Occipital lobe (tissue), 2 donors: Measurements from ENCODE around the gene DNAL1. TPM values are rescaled to one million over a fixed set of nuclear protein-coding genes. Genes with fewer than 3 reads are reported as not detected.
A peak's percentile ranks its signal among the peaks of the same experiment; 100 is the strongest.
"Not testable (repeated sequence)": the region's sequence is repeated elsewhere in the genome, so short reads cannot be mapped to it uniquely, and the experiment has no call there.

ENCODE experiments used
- DNase-seq: peaks from one replicate; lab custom pipeline; 2025; lab: John Stamatoyannopoulos, UW
- total RNA-seq: library from RNA; depleted of rRNA; stranded (reverse); fragments of >200 nt; gene quantifications from one replicate; pipeline ENCODE4 v1.2.3, GENCODE V29; 2014

Gene DNAL1, protein sequence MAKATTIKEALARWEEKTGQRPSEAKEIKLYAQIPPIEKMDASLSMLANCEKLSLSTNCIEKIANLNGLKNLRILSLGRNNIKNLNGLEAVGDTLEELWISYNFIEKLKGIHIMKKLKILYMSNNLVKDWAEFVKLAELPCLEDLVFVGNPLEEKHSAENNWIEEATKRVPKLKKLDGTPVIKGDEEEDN
- 30.6 TPM for total RNA-seq

DNA sequence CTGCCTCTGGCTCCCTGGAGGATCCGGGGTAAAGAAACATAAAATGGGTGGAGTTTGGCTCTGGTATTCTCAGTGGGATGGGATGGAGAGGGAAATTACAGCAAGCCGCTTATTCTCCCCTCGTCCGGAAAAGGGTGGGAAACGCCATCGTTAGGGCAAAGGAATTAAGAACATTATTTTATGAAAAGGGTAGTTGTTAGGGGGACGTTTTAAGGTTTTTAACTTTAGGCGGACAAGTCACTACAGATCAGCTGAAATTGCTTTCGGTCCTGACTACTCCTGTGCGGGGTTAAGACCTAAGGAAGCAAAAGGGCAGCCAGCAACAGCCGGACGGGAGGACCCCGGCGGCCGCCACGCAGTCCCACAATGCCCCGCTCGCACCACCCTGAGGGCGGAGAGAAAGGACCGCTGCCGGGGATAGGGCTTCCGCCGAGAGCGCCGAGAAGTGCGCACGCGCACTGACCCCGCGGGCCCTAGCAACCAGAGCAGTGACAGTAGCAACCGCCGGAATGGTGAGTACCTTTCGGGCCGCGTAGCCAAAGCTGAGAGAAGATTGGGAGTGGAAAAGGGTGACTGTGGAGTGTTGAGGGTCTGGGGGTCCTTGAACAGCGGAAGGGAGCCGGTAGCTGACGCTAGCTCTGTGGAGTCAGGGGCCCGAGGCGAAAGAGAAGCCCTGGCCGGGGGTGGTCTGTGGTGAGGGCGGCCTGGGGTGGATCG, at the start of gene DNAL1:
DNAL1 (plus strand) TSS at position 456 of the 717 bp plus-strand sequence; CDS start at position 510, 54 bp downstream.
- DNase-seq = peak; percentile 92

DNA sequence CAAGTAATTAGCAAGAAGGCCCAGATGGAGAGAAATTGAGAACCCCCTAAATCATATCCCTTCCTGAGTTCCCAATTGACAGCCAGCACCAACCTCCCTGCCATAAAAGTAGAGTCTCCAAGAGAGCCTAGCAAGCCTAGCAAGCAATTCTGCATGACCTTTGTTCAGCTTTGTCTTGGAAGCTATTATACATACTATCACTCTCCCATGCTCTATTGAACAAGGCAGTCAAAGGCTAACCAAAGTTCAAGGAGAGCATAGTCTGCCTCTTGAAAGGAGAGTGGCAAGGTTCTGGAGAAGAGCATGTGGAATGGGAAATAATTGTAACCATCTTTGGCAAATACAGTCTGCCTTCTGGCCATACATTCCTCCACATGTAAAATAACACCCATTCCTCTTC, 45.3 kb upstream of the DNAL1 start:
- no peak for DNase-seq

DNA sequence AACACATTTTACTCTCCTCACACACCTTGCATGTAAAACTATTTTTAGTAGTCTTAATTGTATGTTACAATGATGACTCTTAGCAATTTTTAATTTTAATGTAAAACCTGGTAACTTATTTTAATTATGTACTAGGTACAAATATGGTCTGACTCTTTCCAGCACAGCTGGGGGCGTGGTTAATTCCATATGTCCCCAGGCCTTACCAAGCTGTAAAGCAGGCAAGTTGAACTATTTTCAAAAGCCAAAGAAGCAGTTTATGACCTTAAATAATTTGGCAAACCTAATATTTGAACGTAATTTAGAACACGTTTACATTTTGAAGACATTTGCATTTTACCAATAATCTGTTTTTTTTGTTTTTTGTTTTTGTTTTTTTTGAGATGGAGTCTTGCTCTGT, 41.8 kb upstream of the DNAL1 start:
- no peak for DNase-seq

DNA sequence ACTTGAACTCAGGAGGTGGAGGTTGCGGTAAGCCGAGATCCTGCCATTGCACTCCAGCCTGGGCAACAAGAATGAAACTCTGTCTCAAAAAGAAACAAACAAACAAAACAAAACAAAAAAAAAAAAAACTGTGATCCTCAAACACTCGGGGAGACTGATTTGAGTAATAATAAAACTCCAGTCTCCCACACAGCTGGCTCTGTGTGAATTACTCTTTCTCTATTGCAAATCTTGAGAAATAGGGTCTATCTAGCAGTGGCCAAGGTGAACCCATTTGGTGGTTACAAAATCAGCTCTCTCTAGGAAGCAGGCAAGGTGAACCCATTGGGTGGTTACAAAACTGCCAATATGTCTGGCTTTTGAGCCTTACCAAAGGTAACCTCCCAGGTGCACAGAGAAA, 38.5 kb upstream of the DNAL1 start:
- DNase-seq = no peak

DNA sequence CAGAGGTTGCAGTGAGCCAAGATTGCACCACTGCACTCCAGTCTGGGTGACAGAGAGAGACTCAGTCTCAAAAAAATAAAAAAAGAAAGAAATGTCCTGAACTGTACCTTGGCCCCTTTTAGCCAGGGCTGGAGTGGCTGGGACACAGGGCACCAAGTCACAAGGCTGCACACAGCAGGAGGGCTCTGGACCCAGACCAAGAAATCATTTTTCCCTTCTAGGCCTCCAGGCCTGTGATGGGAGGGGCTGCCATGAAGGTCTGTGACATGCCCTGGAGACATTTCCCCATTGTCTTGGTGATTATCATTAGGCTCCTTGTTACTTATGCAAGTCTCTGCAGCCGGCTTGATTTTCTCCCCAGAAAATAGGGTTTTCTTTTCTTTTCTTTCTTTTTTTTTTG, 37.5 kb upstream of the DNAL1 start:
- no peak for DNase-seq

DNA sequence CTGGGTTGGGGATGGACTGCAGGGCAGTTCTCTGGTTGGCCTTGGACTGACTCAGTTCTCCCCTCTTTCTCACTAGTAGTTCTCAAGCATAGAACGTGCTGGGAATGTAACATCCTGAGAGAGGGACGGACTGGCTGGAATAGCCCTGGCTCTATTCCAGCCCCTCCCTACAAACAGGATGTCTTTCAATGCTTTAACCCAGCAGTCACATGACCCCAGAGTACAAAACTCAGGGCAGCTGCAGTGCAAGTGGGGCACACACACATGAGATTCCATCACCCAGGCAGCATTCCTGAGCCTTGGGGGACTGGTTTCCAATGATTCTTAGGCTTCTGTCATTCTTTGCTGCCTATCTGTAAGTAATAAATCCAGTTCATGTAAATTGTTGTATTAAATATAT, 34.1 kb upstream of the DNAL1 start:
- no peak for DNase-seq

DNA sequence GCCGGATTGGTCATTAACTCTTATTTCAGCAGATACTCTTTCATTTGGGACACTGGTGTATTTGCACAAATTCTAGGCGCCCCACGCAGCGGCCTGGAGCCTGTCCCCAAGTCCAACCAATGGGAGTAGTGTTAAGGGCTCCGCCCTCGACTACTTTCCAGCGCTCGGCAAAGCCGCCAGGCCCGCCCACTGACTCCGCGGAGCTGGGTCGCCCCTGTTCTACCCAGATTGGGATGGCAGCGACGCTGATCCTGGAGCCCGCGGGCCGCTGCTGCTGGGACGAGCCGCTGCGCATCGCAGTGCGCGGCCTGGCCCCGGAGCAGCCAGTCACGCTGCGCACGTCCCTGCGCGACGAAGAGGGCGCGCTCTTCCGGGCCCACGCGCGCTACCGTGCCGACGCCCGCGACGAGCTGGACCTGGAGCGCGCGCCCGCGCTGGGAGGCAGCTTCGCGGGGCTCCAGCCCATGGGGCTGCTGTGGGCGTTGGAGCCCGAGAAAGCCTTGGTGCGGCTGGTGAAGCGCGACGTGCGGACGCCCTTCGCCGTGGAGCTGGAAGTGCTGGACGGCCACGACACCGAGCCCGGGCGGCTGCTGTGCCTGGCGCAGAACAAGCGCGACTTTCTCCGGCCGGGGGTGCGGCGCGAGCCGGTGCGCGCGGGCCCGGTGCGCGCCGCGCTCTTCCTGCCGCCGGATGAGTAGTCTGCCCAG, 32.3 kb upstream of the DNAL1 start, which contains the start of gene ACOT6:
ACOT6 (plus strand) TSS at position 179 of the 707 bp plus-strand sequence; CDS start at position 234, 55 bp downstream.
- DNase-seq = peak; percentile 60

DNA sequence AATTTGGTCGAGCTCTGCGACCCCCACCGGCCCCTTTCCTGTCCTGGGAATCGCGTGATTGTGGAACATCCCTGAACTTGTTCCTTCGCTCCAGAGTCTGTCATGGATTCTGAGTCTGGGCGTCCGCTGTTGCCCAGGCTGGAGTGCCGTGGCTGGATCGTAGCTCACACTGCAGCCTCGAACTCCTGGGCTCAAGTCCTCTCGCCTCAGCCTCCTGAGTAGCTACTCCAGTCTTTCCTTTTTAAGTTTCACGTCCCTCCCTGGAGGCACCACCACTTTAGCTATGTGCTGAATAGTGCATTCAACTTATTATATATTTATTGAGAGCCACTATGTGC, 31.8 kb upstream of the DNAL1 start:
- DNase-seq = no peak

DNA sequence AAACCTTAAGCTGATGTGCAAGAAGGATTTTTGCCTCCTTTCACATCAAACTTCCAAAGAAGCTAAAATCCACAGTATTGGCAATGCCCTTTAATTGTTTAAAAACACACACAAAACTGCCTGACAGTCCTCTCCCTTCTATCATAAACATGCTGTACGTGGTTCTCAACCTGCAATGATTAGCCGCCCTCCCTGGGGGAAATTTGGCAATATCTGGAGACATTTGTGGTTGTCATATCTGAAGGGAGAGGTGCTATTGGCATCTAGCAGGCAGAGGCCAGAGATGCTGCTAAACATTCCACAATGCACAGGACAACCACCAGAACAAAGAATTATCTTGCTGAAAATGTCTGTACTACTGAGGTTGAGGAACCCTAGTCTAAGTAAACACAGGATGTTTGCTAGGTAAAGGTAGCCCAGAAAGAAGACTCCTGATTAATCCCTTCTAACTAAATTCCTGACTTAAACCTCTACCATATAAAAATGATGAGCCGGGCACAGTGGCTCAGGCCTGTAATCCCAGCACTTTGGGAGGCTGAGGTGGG, 31.3 kb upstream of the DNAL1 start:
- DNase-seq = no peak

DNA sequence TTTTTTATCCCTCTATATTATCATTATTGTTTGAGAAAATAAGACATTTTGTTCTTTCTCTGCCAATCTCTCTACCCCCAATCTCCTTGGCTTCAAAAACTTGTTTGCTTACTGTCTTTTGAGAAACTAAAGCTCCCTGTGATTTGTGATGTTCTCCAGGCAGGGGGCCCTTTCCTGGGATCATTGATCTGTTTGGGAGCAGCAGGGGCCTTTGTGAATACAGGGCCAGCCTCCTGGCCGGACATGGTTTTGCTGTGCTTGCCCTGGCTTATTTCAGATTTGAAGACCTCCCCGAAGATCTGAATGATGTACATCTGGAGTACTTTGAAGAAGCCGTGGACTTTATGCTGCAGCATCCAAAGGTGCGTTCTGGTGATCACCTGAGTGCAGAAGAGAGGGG, 28.0 kb upstream of the DNAL1 start:
- DNase-seq = no peak

DNA sequence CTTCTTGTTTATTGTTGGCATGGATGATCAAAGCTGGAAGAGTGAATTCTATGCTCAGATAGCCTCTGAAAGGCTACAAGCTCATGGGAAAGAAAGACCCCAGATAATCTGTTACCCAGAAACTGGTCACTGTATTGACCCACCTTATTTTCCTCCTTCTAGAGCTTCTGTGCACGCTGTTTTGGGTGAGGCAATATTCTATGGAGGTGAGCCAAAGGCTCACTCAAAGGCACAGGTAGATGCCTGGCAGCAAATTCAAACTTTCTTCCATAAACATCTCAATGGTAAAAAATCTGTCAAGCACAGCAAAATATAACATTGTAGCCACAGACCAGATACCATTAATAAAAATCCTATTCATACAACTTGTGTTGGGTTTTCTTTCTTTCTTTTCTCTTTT, 25.3 kb upstream of the DNAL1 start:
- no peak for DNase-seq

DNA sequence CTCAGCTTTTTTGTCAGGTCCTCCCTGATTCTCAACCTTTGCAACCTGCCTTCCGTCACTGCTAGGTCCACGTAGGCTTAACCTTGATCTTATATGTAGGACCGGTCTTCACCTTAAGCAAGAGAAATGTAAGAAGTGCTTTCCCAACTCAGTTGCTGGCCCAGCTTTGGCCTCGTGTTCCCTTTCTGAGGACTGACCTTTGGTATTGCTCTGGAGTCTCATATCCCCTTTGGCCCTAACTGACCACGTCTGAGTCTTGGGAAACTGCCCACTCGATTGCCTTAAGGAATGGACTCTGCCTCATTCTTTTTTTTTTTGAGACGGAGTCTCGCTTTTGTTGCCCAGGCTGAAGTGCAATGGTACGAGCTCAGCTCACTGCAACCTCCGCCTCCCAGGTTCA, 24.5 kb upstream of the DNAL1 start:
- DNase-seq = no peak

DNA sequence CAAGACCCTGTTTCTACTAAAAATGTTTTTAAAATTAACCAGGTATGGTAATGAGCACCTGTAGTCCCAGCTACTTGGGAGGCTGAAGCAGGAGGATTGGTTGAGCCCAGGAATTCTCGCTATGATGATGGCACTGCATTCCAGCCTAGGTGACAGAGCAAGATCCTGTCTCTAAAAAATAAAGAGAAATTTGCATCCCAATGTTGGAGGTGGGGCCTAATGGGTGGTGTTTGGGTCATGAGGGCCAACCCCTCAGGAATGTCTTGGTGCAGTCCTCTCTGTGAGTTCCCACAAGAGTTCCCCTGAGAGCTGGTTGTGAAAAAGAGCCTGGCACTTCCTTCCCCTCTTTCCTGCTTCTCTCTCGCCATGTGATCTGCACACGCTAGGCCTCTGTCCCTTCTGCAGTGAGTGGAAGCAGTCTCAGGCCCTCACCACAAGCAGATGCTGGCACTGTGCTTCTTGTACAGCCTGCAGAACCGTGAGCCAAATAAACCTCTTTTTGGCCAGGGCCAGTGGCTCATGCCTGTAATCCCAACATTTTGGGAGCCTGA, 21.2 kb upstream of the DNAL1 start:
- no peak for DNase-seq

DNA sequence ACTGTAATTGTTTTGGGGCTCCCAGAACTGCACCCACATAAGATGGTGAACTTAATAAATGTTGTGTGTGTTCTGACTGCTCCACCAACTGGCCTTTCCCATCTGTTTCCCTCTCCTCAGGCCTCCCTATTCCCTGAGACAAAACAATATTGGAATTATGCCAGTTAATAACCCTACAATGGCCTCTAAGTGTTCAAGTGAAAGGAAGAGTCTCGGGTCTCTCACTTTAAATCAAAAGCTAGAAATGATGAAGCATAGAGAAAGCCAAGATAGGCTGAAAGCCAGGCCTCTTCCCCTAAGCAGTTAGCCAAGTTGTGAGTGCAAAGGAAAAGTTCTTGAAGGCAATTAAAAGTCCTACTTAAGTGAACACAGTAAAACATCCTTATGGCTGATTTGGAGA, 19.1 kb upstream of the DNAL1 start:
- no peak for DNase-seq

DNA sequence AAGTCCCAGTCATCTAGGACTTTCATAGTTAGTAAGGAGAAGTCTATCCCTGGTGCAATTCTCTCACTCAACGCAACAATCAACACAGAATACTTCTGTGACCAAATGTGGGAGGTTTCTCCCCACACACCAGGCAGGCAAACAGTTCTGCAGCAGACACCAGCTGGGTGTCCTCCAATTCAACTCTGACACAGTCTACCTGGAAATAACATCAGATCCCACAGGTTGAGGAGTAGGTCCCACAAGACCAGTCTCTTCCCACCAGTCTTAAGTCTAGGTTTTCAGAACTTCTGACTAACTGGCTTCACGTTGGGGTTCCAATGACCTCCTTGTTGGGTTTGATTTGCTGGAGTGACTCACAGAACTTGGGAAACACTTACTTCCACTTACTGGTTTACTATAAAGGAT, 17.6 kb upstream of the DNAL1 start:
- DNase-seq = no peak

DNA sequence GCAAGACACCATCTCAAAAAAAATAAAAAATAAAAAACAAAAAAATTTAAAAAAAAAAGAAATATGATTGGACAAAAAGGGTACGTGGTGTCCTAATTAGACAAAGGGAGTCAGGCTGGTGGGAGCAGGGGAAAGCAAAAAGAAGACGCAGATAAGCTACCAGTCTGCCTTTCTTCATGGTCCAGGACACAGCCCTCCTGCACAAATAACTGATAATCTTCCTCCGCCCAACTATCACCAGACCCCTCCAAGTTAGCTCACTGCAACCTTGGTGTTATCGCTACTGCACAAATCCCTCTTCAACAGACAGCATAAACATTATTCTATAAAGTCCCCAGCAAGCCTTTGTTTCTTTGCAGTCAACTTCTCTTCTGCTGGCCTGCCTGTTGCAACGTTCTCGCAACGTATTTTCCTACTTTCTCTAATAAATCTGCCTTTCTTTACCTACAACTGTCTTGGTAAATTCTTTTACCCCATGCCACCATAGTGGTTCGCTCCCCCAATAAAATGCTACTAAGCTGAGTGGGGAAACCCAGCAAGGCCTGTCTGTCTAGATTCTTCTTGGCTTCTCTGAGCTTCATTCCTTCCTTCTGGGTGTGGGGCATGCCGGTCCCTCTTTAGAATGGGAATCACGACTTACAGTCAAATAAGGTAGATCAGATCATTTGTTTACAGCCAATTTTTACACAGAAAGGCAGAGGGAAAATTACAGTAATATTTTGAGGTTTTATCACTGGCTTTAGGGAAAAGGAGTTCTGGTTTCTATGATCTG, 14.6 kb upstream of the DNAL1 start:
- DNase-seq = no peak

DNA sequence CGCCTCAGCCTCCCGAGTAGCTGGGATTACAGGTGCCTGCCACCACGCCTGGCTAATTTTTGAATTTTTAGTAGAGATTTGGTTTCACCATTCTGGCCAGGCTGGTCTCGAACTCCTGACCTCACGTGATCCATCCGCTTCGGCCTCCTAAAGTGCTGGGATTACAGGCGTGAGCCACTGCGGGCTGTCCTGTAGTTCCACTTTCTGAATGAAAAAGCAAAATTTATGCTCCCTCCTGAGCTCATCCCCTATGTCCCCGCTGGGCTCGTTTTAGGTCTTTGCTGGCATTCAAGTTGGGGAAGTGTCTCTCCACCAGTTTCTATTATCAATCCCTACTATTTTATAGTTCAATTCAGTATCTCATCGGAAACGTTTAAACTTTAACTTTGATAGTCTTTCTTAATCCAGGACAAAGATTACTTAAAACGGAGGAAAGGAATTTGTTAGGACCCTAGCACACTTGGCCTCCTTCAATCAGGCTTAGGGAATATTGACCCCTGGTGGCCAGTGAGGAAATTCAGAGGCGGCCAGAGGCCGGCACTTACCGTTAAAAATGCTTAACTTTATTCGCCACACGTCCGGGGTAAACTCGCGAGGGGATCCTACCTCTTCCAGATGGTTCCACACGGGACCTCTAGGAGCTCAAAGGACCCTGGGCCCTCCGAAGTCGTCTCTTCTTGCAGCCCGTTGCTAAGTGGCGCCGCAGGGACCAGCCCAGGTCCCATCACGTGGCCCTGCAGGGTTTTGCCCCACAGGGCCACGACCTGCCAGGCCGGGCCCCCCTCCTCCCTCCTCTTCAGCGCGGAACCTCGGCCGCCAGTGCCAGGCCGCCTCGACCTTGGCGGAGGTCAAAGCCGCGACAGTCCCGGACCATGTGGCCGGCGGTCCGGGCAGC, 11.4 kb upstream of the DNAL1 start:
- peak; percentile 33 for DNase-seq

DNA sequence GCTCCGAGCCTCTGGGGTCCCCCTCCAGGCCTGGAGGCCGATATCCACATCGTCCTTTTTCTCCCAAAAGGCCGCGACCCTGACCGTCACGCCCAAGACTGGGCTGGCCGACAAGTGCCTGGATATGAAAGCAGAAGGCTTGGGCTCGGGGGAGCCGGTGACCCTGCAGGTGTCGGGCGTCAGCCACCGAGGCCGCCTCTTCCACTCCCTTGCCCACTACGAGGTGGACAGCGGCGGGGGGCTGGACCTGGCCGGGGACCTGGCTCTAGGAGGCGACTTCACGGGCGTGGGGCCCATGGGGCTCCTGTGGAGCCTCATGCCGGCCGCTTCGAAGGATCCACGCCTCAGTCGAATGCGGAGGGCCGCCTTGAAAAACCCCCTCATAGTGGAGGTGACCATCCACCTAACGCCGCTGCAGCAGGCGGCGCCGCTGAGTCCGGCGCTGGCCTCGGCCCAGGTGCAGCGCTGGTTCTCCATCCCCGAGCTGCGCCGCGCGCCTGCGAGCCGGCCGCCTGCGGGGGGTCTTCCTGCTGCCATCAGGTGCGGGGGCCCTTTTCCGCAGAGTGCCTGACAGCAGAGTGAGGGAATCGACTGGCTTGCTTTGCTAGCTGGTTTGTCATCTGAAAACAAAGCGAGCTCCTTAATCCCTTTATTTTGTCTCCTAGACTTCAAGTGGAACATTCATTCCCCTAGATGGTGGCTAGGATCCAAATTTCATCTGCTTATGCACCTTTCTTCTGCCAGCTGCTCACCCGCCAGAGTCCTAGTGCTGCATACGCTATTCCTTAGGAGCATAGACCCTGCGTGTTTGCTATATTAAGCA, 10.6 kb upstream of the DNAL1 start:
- peak; percentile 33 for DNase-seq

DNA sequence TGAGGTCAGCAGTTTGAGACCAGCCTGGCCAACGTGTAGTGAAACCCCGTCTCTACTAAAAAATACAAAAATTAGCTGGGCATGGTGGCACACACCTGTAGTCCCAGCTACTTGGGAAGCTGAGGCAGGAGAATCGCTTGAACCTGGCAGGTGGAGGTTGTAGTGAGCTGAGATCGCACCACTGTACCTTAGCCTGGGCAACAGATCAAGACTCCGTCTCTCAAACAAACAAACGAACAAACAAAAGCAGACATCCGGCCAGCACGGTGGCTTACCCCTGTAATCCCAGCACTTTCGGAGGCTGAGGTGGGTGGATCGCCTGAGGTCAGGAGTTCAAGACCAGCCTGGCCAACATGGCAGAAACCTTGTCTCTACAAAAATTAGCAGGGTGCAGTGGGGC, 8.4 kb upstream of the DNAL1 start:
- DNase-seq = not testable (repeated sequence)
